Gastroesophageal sphincter (tissue), 4 donors: ENCODE data around the gene MAP4K4. TPM values are rescaled to one million over a fixed set of nuclear protein-coding genes. Genes with fewer than 3 reads are reported as not detected.

Experiments used
- ATAC-seq: fragments of 150-250 bp; one replicate; pipeline ENCODE4 v1.9.1; 2016; ENCODE audit warnings: mild to moderate bottlenecking, moderate library complexity
- H3K27ac ChIP-seq, 4 donors: fragments of 200-600 bp; sonication (generic) in 3 of 4; 1 replicate in 3 of 4; 2 replicates in 1 of 4; pipeline ENCODE4 v1.5.1; 2016 to 2019
- H3K27me3 ChIP-seq: fragments of 200-600 bp; sonication (generic); one replicate; pipeline ENCODE4 v1.5.1; 2019
- H3K36me3 ChIP-seq, 2 donors: fragments of 200-600 bp; sonication (generic); one replicate each; pipeline ENCODE4 v1.5.1; 2019; ENCODE audit warnings: control low read depth in 1 of 2
- H3K4me1 ChIP-seq, 3 donors: fragments of 200-600 bp; sonication (generic); 1 replicate in 2 of 3; 2 replicates in 1 of 3; pipeline ENCODE4 v1.5.1; 2016 to 2019; ENCODE audit warnings: control low read depth in 2 of 3
- H3K4me3 ChIP-seq, 2 donors: fragments of 200-600 bp; sonication (generic); one replicate each; pipeline ENCODE4 v1.5.1; 2019; ENCODE audit warnings: mild to moderate bottlenecking in 1 of 2, moderate library complexity in 1 of 2
- H3K9me3 ChIP-seq, 3 donors: fragments of 200-600 bp; sonication (generic); one replicate each; pipeline ENCODE4 v1.5.1; 2017 to 2019; ENCODE audit warnings: control low read depth in 2 of 3
- CTCF ChIP-seq, 4 experiments: fragments of 200-600 bp in 2 of 4; fragments of 450-650 bp in 2 of 4; sonication (generic) in 1 of 4; IDR thresholded peaks; one replicate each; pipeline ENCODE4 v1.5.1; 2017 to 2019; ENCODE audit warnings: antibody characterized with exemption in 4 of 4, mild to moderate bottlenecking in 2 of 4, moderate library complexity in 2 of 4
- EP300 ChIP-seq: sonication (generic); formaldehyde crosslinking; IDR thresholded peaks from one replicate; pipeline ENCODE4 v1.6.1; 2017; ENCODE audit warnings: antibody characterized with exemption, mild to moderate bottlenecking
- POLR2A ChIP-seq, 2 donors: fragments of 450-650 bp; IDR thresholded peaks; one replicate each; pipeline ENCODE4 v1.6.1; 2017; ENCODE audit warnings: antibody characterized with exemption in 2 of 2, mild to moderate bottlenecking in 2 of 2, moderate library complexity in 1 of 2
- POLR2AphosphoS5 ChIP-seq: sonication (generic); formaldehyde crosslinking; IDR thresholded peaks from one replicate; pipeline ENCODE4 v1.6.1; 2017; ENCODE audit warnings: antibody characterized with exemption
- WGBS, 2 donors: methylation state at CpG; one replicate each; pipeline ENCODE4 v1.1.5; 2018; ENCODE audit warnings: low coverage in 1 of 2; 5-methylcytosine and 5-hydroxymethylcytosine counted together
- total RNA-seq, 4 donors: library from RNA; depleted of rRNA; stranded (reverse); fragments of >200 nt; gene quantifications; one replicate each; pipeline ENCODE4 v1.1.0, GENCODE V29; 2016

Gene MAP4K4
- total RNA-seq, 4 donors from 2014 or later: 35.8 to 59.5 (median 48.9) TPM

- ATAC-seq: no peak
Observed at GRCh38 chr2:101724125-101724474, 26.6 kb downstream of the MAP4K4 start.

DNA sequence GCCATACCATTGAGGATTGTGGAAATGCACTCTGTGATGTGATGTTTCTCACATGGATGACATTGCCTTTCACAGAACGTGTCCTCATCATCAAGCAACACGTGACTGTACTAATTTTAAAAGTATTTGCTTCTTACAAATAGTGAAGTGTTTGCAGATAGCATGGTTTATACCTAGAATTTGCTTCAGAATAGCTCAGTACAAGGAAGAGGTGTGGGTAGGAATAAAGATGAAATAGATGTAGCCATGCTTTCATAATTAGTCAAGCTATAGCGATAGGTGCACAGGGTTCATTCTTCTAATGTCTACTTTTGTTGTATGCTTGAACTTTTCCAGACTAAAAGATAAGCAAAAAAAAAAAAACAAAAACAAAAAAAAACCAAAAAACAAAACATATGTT lies 27.5 kb downstream of the MAP4K4 start:
- whole genome bisulfite sequencing, 2 donors: 62 to 78% methylated on average over 3 of the region's 3 CpGs
- Histone ChIP-seq H3K4me1 (peaks cover 0 to 77% (median 3%) of the 10 kb centered on the region in 3 donors), H3K4me3 (no peak overlapping the region)

More at GRCh38 chr2:101724125-101724474, 26.6 kb downstream of the MAP4K4 start:
- no peak overlapping the region for H3K4me3 ChIP-seq
- no peaks in the 10 kb centered on the region for H3K27me3 ChIP-seq
- H3K36me3 ChIP-seq: no peaks in the 10 kb centered on the region
- peaks cover 0 to 75% (median 3%) of the 10 kb centered on the region in 3 donors for H3K4me1 ChIP-seq
- TF ChIP-seq POLR2A (IDR thresholded peaks at IDR 0.05) (no peak), EP300 (no peak), POLR2AphosphoS5 (no peak), CTCF (IDR thresholded peaks at IDR 0.05) (no peak)
- WGBS, 2 donors: 11 to 19% methylated on average over 3 of the region's 3 CpGs
- no peaks in the 10 kb centered on the region for H3K9me3 ChIP-seq
- no peak overlapping the region for H3K27ac ChIP-seq

GRCh38 chr2:101725515-101726192 lies 28.1 kb downstream of the MAP4K4 start:
- H3K4me1 ChIP-seq: peaks cover 0 to 80% (median 3%) of the 10 kb centered on the region in 3 donors
- H3K36me3 ChIP-seq: no peaks in the 10 kb centered on the region
- H3K27ac ChIP-seq: no peak overlapping the region
- no peaks in the 10 kb centered on the region for H3K9me3 ChIP-seq
- ATAC-seq: no peak
- no peak for TF ChIP-seq EP300
- no peak for TF ChIP-seq POLR2AphosphoS5
- TF ChIP-seq CTCF (IDR thresholded peaks at IDR 0.05): no peak
- TF ChIP-seq POLR2A (IDR thresholded peaks at IDR 0.05): no peak
- WGBS, 2 donors: 59 to 92% methylated on average over 2 to 5 of the region's 5 CpGs
- no peak overlapping the region for H3K4me3 ChIP-seq
- no peaks in the 10 kb centered on the region for H3K27me3 ChIP-seq

More for the DNA sequence above, 27.5 kb downstream of the MAP4K4 start:
- TF ChIP-seq POLR2AphosphoS5 (no peak), POLR2A (IDR thresholded peaks at IDR 0.05) (no peak), CTCF (IDR thresholded peaks at IDR 0.05) (no peak), EP300 (no peak)
- Histone ChIP-seq H3K9me3 (no peaks in the 10 kb centered on the region), H3K27ac (no peak overlapping the region), H3K27me3 (no peaks in the 10 kb centered on the region), H3K36me3 (no peaks in the 10 kb centered on the region)
- ATAC-seq: no peak

- H3K27ac ChIP-seq: no peak overlapping the region
- TF ChIP-seq CTCF (IDR thresholded peaks at IDR 0.05) (no peak), POLR2AphosphoS5 (no peak), POLR2A (IDR thresholded peaks at IDR 0.05) (no peak), EP300 (no peak)
- H3K4me3 ChIP-seq: no peak overlapping the region
- H3K9me3 ChIP-seq: no peaks in the 10 kb centered on the region
- 19 to 50% methylated on average over 1 of the region's 1 CpG for WGBS, 2 donors
- no peaks in the 10 kb centered on the region for H3K27me3 ChIP-seq
- no peak for ATAC-seq
- no peaks in the 10 kb centered on the region for H3K36me3 ChIP-seq
- peaks cover 0 to 79% (median 11%) of the 10 kb centered on the region in 3 donors for H3K4me1 ChIP-seq
Observed at GRCh38 chr2:101728865-101729264, 31.4 kb downstream of the MAP4K4 start.

- Histone ChIP-seq H3K36me3 (no peaks in the 10 kb centered on the region), H3K27me3 (no peaks in the 10 kb centered on the region), H3K4me3 (no peak overlapping the region), H3K27ac (no peak overlapping the region), H3K9me3 (no peaks in the 10 kb centered on the region), H3K4me1 (peaks cover 0 to 79% (median 14%) of the 10 kb centered on the region in 3 donors)
- TF ChIP-seq EP300 (no peak), POLR2A (IDR thresholded peaks at IDR 0.05) (no peak), POLR2AphosphoS5 (no peak), CTCF (IDR thresholded peaks at IDR 0.05) (no peak)
- 70 to 86% methylated on average over 7 to 10 of the region's 10 CpGs for WGBS, 2 donors
- no peak for ATAC-seq
Observed at GRCh38 chr2:101729521-101730190, 32.1 kb downstream of the MAP4K4 start.
